BJ (cell line): ENCODE measurements around the gene XYLT1. TPM values are rescaled to one million over a fixed set of nuclear protein-coding genes. Genes with fewer than 3 reads are reported as not detected.

Experiments used
- CTCF ChIA-PET: fragments of 350-600 bp; formaldehyde crosslinking; extraction: SDS; loops from one replicate; lab custom pipeline; 2021; ENCODE audit warnings: antibody characterized with exemption, inconsistent platforms; lab: Yijun Ruan, JAX
- POLR2A ChIA-PET: fragments of 300-600 bp; sonication (Branson Sonifier 250); formaldehyde crosslinking; extraction: SDS; loops from one replicate; lab custom pipeline; 2021; ENCODE audit warnings: antibody characterized with exemption; lab: Charles Lee
- DNase-seq: peaks from one replicate; pipeline ENCODE4 v3.0.0-alpha.2; 2011; ENCODE audit warnings: low read depth
- H3K27me3 ChIP-seq: 2 replicates; pipeline ENCODE4 v1.6.0; 2011; ENCODE audit warnings: low read length; ENCODE audit not compliant: control insufficient read depth, insufficient read depth
- H3K36me3 ChIP-seq: 2 replicates; pipeline ENCODE4 v1.5.1; 2011; ENCODE audit warnings: low read length; ENCODE audit not compliant: control insufficient read depth, insufficient read depth
- H3K4me3 ChIP-seq: 2 replicates; pipeline ENCODE4 v1.5.1; 2011; ENCODE audit warnings: low read depth, mild to moderate bottlenecking, control low read depth, low read length
- CTCF ChIP-seq: IDR thresholded peaks from 2 replicates; pipeline ENCODE4 v1.5.1; 2011; ENCODE audit warnings: low read depth, mild to moderate bottlenecking, control low read depth, inconsistent platforms, low read length, moderate library complexity; ENCODE audit not compliant: insufficient read depth
- polyA plus RNA-seq: library from polyadenylated mRNA; depleted of rRNA; stranded (reverse); fragments of >200 nt; gene quantifications from 2 replicates; pipeline ENCODE4 v1.2.3, GENCODE V29; 2011

XYLT1 gene
- polyA plus RNA-seq, 1 experiment = 15.9 TPM

GRCh38 chr16:17365591-17366298 is 105.0 kb downstream of the XYLT1 start:
- Histone ChIP-seq H3K4me3 (no peak overlapping the region), H3K27me3 (no peaks in the 10 kb centered on the region), H3K36me3 (no peaks in the 10 kb centered on the region)
- DNase-seq = no peak
- TF ChIP-seq CTCF = no peak
- ChIA-PET POLR2A (interaction anchor here (0.6 to 0.7 kb wide), 3 partner anchors 12 to 1477 kb away, joined by 4 to 5 read pairs (median 4); partner anchors contain the start of gene CEP20), CTCF (interaction anchor here (0.8 to 2.7 kb wide), 5 partner anchors 9 to 172 kb away, joined by 3 to 9 read pairs (median 4); no protein-coding TSS in a partner anchor)

GRCh38 chr16:17365211-17365541 is 105.6 kb downstream of the XYLT1 start:
- DNase-seq = no peak
- CTCF ChIA-PET = interaction anchor here (0.8 to 2.1 kb wide), 3 partner anchors 20 to 171 kb away, joined by 3 to 9 read pairs (median 3); no protein-coding TSS in a partner anchor
- Histone ChIP-seq H3K36me3 (no peaks in the 10 kb centered on the region), H3K4me3 (no peak overlapping the region), H3K27me3 (no peaks in the 10 kb centered on the region)
- TF ChIP-seq CTCF = no peak
- POLR2A ChIA-PET = no interaction called here

- TF ChIP-seq CTCF = no peak
- ChIA-PET POLR2A (no interaction called here), CTCF (interaction anchor here (0.7 to 2.1 kb wide), 2 partner anchors 13 to 103 kb away, joined by 3 to 9 read pairs; no protein-coding TSS in a partner anchor)
- Histone ChIP-seq H3K27me3 (no peaks in the 10 kb centered on the region), H3K4me3 (no peak overlapping the region), H3K36me3 (no peaks in the 10 kb centered on the region)
- peak; percentile 63 for DNase-seq
Measured at GRCh38 chr16:17364319-17365210, 106.2 kb downstream of the XYLT1 start.

GRCh38 chr16:17362946-17363345 is 107.8 kb downstream of the XYLT1 start:
- no peak for DNase-seq
- ChIA-PET POLR2A (no interaction called here), CTCF (no interaction called here)
- H3K4me3 ChIP-seq = no peak overlapping the region
- no peaks in the 10 kb centered on the region for H3K27me3 ChIP-seq
- no peak for TF ChIP-seq CTCF
- no peaks in the 10 kb centered on the region for H3K36me3 ChIP-seq

- no peak for DNase-seq
- Histone ChIP-seq H3K27me3 (no peaks in the 10 kb centered on the region), H3K36me3 (no peaks in the 10 kb centered on the region), H3K4me3 (no peak overlapping the region)
- ChIA-PET POLR2A (no interaction called here), CTCF (interaction anchor here (1.2 kb wide), 1 partner anchor 10 kb away, joined by 4 read pairs; no protein-coding TSS in a partner anchor)
- no peak for TF ChIP-seq CTCF
Measured at GRCh38 chr16:17362183-17362582, 108.6 kb downstream of the XYLT1 start.
